ENCODE data around the gene SIL1. TPM values are rescaled to one million over a fixed set of nuclear protein-coding genes. Genes with fewer than 3 reads are reported as not detected.

SIL1 gene
- total RNA-seq, 2 donors from 2014 or later = 17.2 to 20.2 TPM

GRCh38 chr5:139205586-139205985 lies 7.4 kb upstream of the SIL1 start:
- H3K27ac Mint-ChIP-seq = no peak overlapping the region
- no peaks in the 10 kb centered on the region for H3K4me1 ChIP-seq (ENCODE audit: control insufficient read depth, insufficient read depth, low read length)
- peaks cover 9% of the 10 kb centered on the region for H3K4me1 Mint-ChIP-seq
- H3K27ac ChIP-seq (ENCODE audit: low read depth, low read length) = no peak overlapping the region
- H3K4me3 ChIP-seq (ENCODE audit: low read length) = no peak overlapping the region
- no peak overlapping the region for H3K9ac ChIP-seq (ENCODE audit: extremely low read depth, low read length, poor library complexity, severe bottlenecking)
- no peaks in the 10 kb centered on the region for H3K9me3 ChIP-seq (ENCODE audit: control insufficient read depth, low read length)
- H3K9me3 Mint-ChIP-seq = no peaks in the 10 kb centered on the region
- H3K27me3 ChIP-seq (ENCODE audit: control insufficient read depth, insufficient read depth, low read length, poor library complexity, severe bottlenecking) = no peaks in the 10 kb centered on the region
- no peaks in the 10 kb centered on the region for H3K36me3 Mint-ChIP-seq (ENCODE audit: low read depth)
- 92 to 93% methylated on average over 2 of the region's 2 CpGs for WGBS, 2 experiments (ENCODE audit: insufficient coverage in 1 of 2, insufficient read length in 1 of 2)
- TF ChIP-seq, protein P1, sequence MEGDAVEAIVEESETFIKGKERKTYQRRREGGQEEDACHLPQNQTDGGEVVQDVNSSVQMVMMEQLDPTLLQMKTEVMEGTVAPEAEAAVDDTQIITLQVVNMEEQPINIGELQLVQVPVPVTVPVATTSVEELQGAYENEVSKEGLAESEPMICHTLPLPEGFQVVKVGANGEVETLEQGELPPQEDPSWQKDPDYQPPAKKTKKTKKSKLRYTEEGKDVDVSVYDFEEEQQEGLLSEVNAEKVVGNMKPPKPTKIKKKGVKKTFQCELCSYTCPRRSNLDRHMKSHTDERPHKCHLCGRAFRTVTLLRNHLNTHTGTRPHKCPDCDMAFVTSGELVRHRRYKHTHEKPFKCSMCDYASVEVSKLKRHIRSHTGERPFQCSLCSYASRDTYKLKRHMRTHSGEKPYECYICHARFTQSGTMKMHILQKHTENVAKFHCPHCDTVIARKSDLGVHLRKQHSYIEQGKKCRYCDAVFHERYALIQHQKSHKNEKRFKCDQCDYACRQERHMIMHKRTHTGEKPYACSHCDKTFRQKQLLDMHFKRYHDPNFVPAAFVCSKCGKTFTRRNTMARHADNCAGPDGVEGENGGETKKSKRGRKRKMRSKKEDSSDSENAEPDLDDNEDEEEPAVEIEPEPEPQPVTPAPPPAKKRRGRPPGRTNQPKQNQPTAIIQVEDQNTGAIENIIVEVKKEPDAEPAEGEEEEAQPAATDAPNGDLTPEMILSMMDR (conservative IDR thresholded peaks at IDR 0.05) = no peak
- H3K36me3 ChIP-seq (ENCODE audit: control insufficient read depth, insufficient read depth, low read length) = no peaks in the 10 kb centered on the region
- H3K27me3 Mint-ChIP-seq (ENCODE audit: insufficient read depth) = no peaks in the 10 kb centered on the region
- DNase-seq = no peak
- no peak overlapping the region for H3K4me3 Mint-ChIP-seq

DNA sequence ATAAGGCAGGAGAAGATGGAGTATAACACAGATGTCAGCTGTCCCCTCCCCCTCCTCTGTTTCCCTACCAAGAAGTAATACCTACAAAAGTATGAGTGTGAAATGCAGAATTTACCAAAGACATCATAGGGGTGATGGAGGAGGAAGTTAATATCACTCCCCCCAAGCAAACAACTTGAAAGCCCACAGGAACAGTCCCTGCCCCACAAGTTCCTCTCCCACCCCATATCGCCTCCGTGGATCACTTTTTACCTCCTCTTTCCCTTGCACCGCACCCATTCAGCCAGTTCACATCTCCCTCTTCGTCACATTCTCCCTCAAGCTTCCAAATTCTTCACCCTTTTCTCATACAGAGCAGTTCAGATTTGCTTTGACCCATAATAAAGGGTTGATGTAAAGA lies 7.0 kb upstream of the SIL1 start:
- no peak overlapping the region for H3K27ac Mint-ChIP-seq

DNA sequence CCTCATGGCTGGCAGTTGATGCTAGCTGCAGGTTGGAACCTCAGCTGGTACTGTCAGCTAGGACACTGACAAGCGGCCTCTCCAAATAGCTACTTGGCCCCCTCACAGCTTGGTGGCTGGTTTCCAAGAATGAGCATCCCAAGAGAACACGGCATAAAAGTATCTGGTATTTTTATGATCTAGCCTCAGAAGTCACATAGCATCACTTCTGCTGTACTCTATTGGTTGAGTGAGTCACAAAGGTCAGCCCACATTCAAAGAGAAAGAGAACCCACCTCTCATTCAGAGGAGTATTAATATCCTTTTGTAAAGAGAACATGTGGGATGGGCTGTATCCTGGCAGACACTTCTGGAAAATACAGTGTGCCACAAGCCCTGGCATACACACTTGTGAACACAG lies 6.0 kb upstream of the SIL1 start:
- H3K4me1 Mint-ChIP-seq = peaks cover 5% of the 10 kb centered on the region
- H3K9ac ChIP-seq (ENCODE audit: extremely low read depth, low read length, poor library complexity, severe bottlenecking) = no peak overlapping the region
- H3K27me3 Mint-ChIP-seq (ENCODE audit: insufficient read depth) = no peaks in the 10 kb centered on the region
- no peaks in the 10 kb centered on the region for H3K9me3 ChIP-seq (ENCODE audit: control insufficient read depth, low read length)
- TF ChIP-seq, protein P1 (conservative IDR thresholded peaks at IDR 0.05) = no peak
- H3K27me3 ChIP-seq (ENCODE audit: control insufficient read depth, insufficient read depth, low read length, poor library complexity, severe bottlenecking) = no peaks in the 10 kb centered on the region
- no peaks in the 10 kb centered on the region for H3K36me3 Mint-ChIP-seq (ENCODE audit: low read depth)
- H3K4me3 ChIP-seq (ENCODE audit: low read length) = no peak overlapping the region
- no peak overlapping the region for H3K4me3 Mint-ChIP-seq
- H3K36me3 ChIP-seq (ENCODE audit: control insufficient read depth, insufficient read depth, low read length) = no peaks in the 10 kb centered on the region
- no peak overlapping the region for H3K27ac ChIP-seq (ENCODE audit: low read depth, low read length)
- no peak overlapping the region for H3K27ac Mint-ChIP-seq
- 89 to 92% methylated on average over 2 of the region's 2 CpGs for WGBS, 2 experiments (ENCODE audit: insufficient coverage in 1 of 2, insufficient read length in 1 of 2)
- no peaks in the 10 kb centered on the region for H3K4me1 ChIP-seq (ENCODE audit: control insufficient read depth, insufficient read depth, low read length)
- no peaks in the 10 kb centered on the region for H3K9me3 Mint-ChIP-seq
- DNase-seq = no peak

More for the DNA sequence above, 7.0 kb upstream of the SIL1 start:
- Histone ChIP-seq H3K9me3 (ENCODE audit: control insufficient read depth, low read length) (no peaks in the 10 kb centered on the region), H3K27ac (ENCODE audit: low read depth, low read length) (no peak overlapping the region), H3K4me3 (ENCODE audit: low read length) (no peak overlapping the region), H3K27me3 (ENCODE audit: control insufficient read depth, insufficient read depth, low read length, poor library complexity, severe bottlenecking) (no peaks in the 10 kb centered on the region), H3K36me3 (ENCODE audit: control insufficient read depth, insufficient read depth, low read length) (no peaks in the 10 kb centered on the region), H3K4me1 (ENCODE audit: control insufficient read depth, insufficient read depth, low read length) (no peaks in the 10 kb centered on the region), H3K9ac (ENCODE audit: extremely low read depth, low read length, poor library complexity, severe bottlenecking) (no peak overlapping the region)
- 87 to 93% methylated on average over 4 of the region's 4 CpGs for WGBS, 2 experiments (ENCODE audit: insufficient coverage in 1 of 2, insufficient read length in 1 of 2)
- Mint-ChIP-seq H3K9me3 (no peaks in the 10 kb centered on the region), H3K27me3 (ENCODE audit: insufficient read depth) (no peaks in the 10 kb centered on the region), H3K36me3 (ENCODE audit: low read depth) (no peaks in the 10 kb centered on the region), H3K4me1 (peaks cover 5% of the 10 kb centered on the region), H3K4me3 (no peak overlapping the region)
- TF ChIP-seq, protein P1 (conservative IDR thresholded peaks at IDR 0.05) = no peak
- no peak for DNase-seq

Data from endodermal cell (in vitro differentiated cells).